ENCODE data around the gene DAB2. TPM values are rescaled to one million over a fixed set of nuclear protein-coding genes. Genes with fewer than 3 reads are reported as not detected.
A peak's percentile ranks its signal among the peaks of the same experiment; 100 is the strongest.

The DAB2 gene
- total RNA-seq, 1 experiment from 2014 or later, result 135 TPM

DNA sequence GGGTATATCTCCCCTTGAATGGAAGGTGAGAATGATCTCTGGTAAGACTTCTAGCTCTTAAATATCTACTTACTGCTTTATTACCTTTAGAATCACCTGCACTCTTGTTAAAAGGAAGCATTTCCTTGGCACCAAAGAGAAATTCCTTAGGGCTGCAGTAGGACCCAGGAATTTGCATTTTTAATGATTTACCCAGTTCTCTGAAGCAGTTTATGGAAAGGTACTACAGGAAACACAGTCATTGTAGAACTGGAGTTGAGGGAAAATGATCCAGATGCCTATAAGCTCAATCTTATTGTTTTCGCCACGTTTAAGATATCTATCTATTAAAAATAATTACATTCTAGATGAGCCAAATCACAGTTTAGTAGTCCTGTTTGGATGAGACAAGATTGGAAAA, 51.0 kb downstream of the DAB2 start:
- H3K4me3 Mint-ChIP-seq (ENCODE audit: unreplicated experiment), result no peak overlapping the region
- Histone ChIP-seq H3K4me1 (peaks cover 35% of the 10 kb centered on the region), H3K9me3 (no peaks in the 10 kb centered on the region), H3K27me3 (replicated peaks; ENCODE audit: control insufficient read depth, insufficient read depth, low read length) (no peaks in the 10 kb centered on the region), H3K36me3 (ENCODE audit: control insufficient read depth, insufficient read depth, low read length) (peaks cover 1% of the 10 kb centered on the region; the same call in 1 of the 2 replicates), H3K4me3 (ENCODE audit: low read depth, low read length) (no peak overlapping the region)
- no peaks in the 10 kb centered on the region for H3K9me3 Mint-ChIP-seq (ENCODE audit: unreplicated experiment)
- ChIA-PET POLR2A (no interaction called here), CTCF (no interaction called here)
- no peak for DNase-seq
- no peak overlapping the region for H3K27ac Mint-ChIP-seq (ENCODE audit: unreplicated experiment)
- H3K4me1 Mint-ChIP-seq (ENCODE audit: low read depth, unreplicated experiment), result peaks cover 25% of the 10 kb centered on the region
- intact Hi-C loops (cut with micrococcal nuclease; ENCODE audit: unreplicated experiment), result loop anchor here (5.0 kb wide), 1 partner anchor 226 kb away; no protein-coding TSS in a partner anchor
- H3K36me3 Mint-ChIP-seq (ENCODE audit: insufficient read depth, unreplicated experiment), result peaks cover 86% of the 10 kb centered on the region
- no TSS peak for BruUV-seq (replicated peaks)
- TF ChIP-seq, protein P1, sequence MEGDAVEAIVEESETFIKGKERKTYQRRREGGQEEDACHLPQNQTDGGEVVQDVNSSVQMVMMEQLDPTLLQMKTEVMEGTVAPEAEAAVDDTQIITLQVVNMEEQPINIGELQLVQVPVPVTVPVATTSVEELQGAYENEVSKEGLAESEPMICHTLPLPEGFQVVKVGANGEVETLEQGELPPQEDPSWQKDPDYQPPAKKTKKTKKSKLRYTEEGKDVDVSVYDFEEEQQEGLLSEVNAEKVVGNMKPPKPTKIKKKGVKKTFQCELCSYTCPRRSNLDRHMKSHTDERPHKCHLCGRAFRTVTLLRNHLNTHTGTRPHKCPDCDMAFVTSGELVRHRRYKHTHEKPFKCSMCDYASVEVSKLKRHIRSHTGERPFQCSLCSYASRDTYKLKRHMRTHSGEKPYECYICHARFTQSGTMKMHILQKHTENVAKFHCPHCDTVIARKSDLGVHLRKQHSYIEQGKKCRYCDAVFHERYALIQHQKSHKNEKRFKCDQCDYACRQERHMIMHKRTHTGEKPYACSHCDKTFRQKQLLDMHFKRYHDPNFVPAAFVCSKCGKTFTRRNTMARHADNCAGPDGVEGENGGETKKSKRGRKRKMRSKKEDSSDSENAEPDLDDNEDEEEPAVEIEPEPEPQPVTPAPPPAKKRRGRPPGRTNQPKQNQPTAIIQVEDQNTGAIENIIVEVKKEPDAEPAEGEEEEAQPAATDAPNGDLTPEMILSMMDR (IDR thresholded peaks at IDR 0.05; ENCODE audit: insufficient read depth in 1 of 2, low read depth in 1 of 2, low read length in 1 of 2, severe bottlenecking in 1 of 2, unreplicated experiment in 1 of 2), result no peak
- no peaks in the 10 kb centered on the region for H3K27me3 Mint-ChIP-seq (ENCODE audit: insufficient read depth, unreplicated experiment)

GRCh38 chr5:39371367-39371635, 53.5 kb downstream of the DAB2 start:
- peaks cover 35% of the 10 kb centered on the region for H3K4me1 ChIP-seq
- no peak for DNase-seq
- Mint-ChIP-seq H3K4me1 (ENCODE audit: low read depth, unreplicated experiment) (peaks cover 25% of the 10 kb centered on the region), H3K4me3 (ENCODE audit: unreplicated experiment) (peak overlapping the region; percentile 56), H3K27me3 (ENCODE audit: insufficient read depth, unreplicated experiment) (no peaks in the 10 kb centered on the region), H3K27ac (ENCODE audit: unreplicated experiment) (peak overlapping the region; percentile 72), H3K9me3 (ENCODE audit: unreplicated experiment) (no peaks in the 10 kb centered on the region), H3K36me3 (ENCODE audit: insufficient read depth, unreplicated experiment) (peaks cover 77% of the 10 kb centered on the region)
- ChIA-PET POLR2A (no interaction called here), CTCF (interaction anchor here (1.0 kb wide), 1 partner anchor 176 kb away, joined by 5 read pairs; no protein-coding TSS in a partner anchor)
- H3K27me3 ChIP-seq (replicated peaks; ENCODE audit: control insufficient read depth, insufficient read depth, low read length), result no peaks in the 10 kb centered on the region
- no peaks in the 10 kb centered on the region for H3K9me3 ChIP-seq
- no peak overlapping the region for H3K4me3 ChIP-seq (ENCODE audit: low read depth, low read length)
- intact Hi-C loops (cut with micrococcal nuclease; ENCODE audit: unreplicated experiment), result loop anchor here (2.0 to 5.0 kb wide), 2 partner anchors 154 to 224 kb away; no protein-coding TSS in a partner anchor
- TF ChIP-seq, protein P1 (IDR thresholded peaks at IDR 0.05; ENCODE audit: insufficient read depth in 1 of 2, low read depth in 1 of 2, low read length in 1 of 2, severe bottlenecking in 1 of 2, unreplicated experiment in 1 of 2), result no peak
- no TSS peak for BruUV-seq (replicated peaks)
- H3K36me3 ChIP-seq (ENCODE audit: control insufficient read depth, insufficient read depth, low read length), result peaks cover 1% of the 10 kb centered on the region; the same call in 1 of the 2 replicates

- no TSS peak for BruUV-seq (replicated peaks)
- POLR2A ChIA-PET, result interaction anchor here (0.6 kb wide), 1 partner anchor 30 kb away, joined by 3 read pairs; no protein-coding TSS in a partner anchor
- H3K9me3 ChIP-seq, result no peaks in the 10 kb centered on the region
- peaks cover under 1% of the 10 kb centered on the region; the same call in 1 of the 2 replicates for H3K36me3 ChIP-seq (ENCODE audit: control insufficient read depth, insufficient read depth, low read length)
- Mint-ChIP-seq H3K9me3 (ENCODE audit: unreplicated experiment) (no peaks in the 10 kb centered on the region), H3K4me1 (ENCODE audit: low read depth, unreplicated experiment) (peaks cover 24% of the 10 kb centered on the region), H3K4me3 (ENCODE audit: unreplicated experiment) (peak overlapping the region; percentile 56), H3K36me3 (ENCODE audit: insufficient read depth, unreplicated experiment) (peaks cover 78% of the 10 kb centered on the region), H3K27me3 (ENCODE audit: insufficient read depth, unreplicated experiment) (no peaks in the 10 kb centered on the region), H3K27ac (ENCODE audit: unreplicated experiment) (peak overlapping the region; percentile 72)
- H3K4me1 ChIP-seq, result peaks cover 35% of the 10 kb centered on the region
- intact Hi-C loops (cut with micrococcal nuclease; ENCODE audit: unreplicated experiment), result loop anchor here (1.0 to 5.0 kb wide), 3 partner anchors 87 to 223 kb away; no protein-coding TSS in a partner anchor
- no peaks in the 10 kb centered on the region for H3K27me3 ChIP-seq (replicated peaks; ENCODE audit: control insufficient read depth, insufficient read depth, low read length)
- TF ChIP-seq, protein P1 (IDR thresholded peaks at IDR 0.05; ENCODE audit: insufficient read depth in 1 of 2, low read depth in 1 of 2, low read length in 1 of 2, severe bottlenecking in 1 of 2, unreplicated experiment in 1 of 2), result no peak
- H3K4me3 ChIP-seq (ENCODE audit: low read depth, low read length), result no peak overlapping the region
- peak; percentile 88 to 91 for DNase-seq
- CTCF ChIA-PET, result interaction anchor here (0.7 to 1.0 kb wide), 2 partner anchors 153 to 177 kb away, joined by 3 to 5 read pairs; no protein-coding TSS in a partner anchor
Measured at GRCh38 chr5:39370555-39371366, 54.0 kb downstream of the DAB2 start.
